RWPE1 (cell line): ENCODE measurements around the gene HTR3C.

ENCODE experiments used
- CTCF ChIA-PET: fragments of 350-600 bp; sonication (Branson Sonifier 250); formaldehyde crosslinking; extraction: SDS; loops from one replicate; lab custom pipeline; 2021; lab: Yijun Ruan, JAX
- POLR2A ChIA-PET: fragments of 400-600 bp; formaldehyde crosslinking; extraction: SDS; loops from one replicate; lab custom pipeline; 2020; ENCODE audit warnings: antibody characterized with exemption; ENCODE audit not compliant: low non-redundant PET; lab: Yijun Ruan, JAX
- DNase-seq: peaks from one replicate; pipeline ENCODE4 v3.0.0; 2012; ENCODE audit warnings: low spot score
- H3K27ac ChIP-seq: fragments of 450-650 bp; 2 replicates; pipeline ENCODE4 v1.5.1; 2017
- TF ChIP-seq, protein P1 (sequence below): fragments of 450-650 bp; conservative IDR thresholded peaks from 2 replicates; pipeline ENCODE4 v1.5.1; 2017; ENCODE audit warnings: low read depth, mild to moderate bottlenecking

HTR3C gene

GRCh38 chr3:184099806-184100686 is 47.2 kb downstream of the HTR3C start:
- TF ChIP-seq, protein P1, sequence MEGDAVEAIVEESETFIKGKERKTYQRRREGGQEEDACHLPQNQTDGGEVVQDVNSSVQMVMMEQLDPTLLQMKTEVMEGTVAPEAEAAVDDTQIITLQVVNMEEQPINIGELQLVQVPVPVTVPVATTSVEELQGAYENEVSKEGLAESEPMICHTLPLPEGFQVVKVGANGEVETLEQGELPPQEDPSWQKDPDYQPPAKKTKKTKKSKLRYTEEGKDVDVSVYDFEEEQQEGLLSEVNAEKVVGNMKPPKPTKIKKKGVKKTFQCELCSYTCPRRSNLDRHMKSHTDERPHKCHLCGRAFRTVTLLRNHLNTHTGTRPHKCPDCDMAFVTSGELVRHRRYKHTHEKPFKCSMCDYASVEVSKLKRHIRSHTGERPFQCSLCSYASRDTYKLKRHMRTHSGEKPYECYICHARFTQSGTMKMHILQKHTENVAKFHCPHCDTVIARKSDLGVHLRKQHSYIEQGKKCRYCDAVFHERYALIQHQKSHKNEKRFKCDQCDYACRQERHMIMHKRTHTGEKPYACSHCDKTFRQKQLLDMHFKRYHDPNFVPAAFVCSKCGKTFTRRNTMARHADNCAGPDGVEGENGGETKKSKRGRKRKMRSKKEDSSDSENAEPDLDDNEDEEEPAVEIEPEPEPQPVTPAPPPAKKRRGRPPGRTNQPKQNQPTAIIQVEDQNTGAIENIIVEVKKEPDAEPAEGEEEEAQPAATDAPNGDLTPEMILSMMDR: no peak
- CTCF ChIA-PET: no interaction called here
- no peak overlapping the region for H3K27ac ChIP-seq
- POLR2A ChIA-PET: no interaction called here
- DNase-seq: no peak
